H1 (cell line): ENCODE measurements around the gene NUP210. TPM values are rescaled to one million over a fixed set of nuclear protein-coding genes. Genes with fewer than 3 reads are reported as not detected.

Experiments used
- CTCF ChIA-PET: fragments of 300-600 bp; sonication (Branson Sonifier 250); formaldehyde crosslinking; loops from one replicate; lab custom pipeline; 2021; ENCODE audit not compliant: partially characterized antibody; lab: Charles Lee
- POLR2A ChIA-PET: fragments of 300-600 bp; sonication (Branson Sonifier 250); formaldehyde crosslinking; loops from one replicate; lab custom pipeline; 2021; ENCODE audit warnings: inconsistent platforms; ENCODE audit not compliant: partially characterized antibody; lab: Charles Lee
- DNase-seq, 2 experiments: peaks; one replicate each; pipeline versions ENCODE4 v3.0.0 to v3.0.0-alpha.2; 2010 to 2022; ENCODE audit warnings: low spot score in 2 of 2, low read depth in 1 of 2, mixed read lengths in 1 of 2
- FAIRE-seq: peaks from 2 replicates; lab custom pipeline; 2011; peaks lifted over from hg19 to GRCh38; lab: Jason Lieb, UNC
- H2AFZ ChIP-seq: 2 replicates; pipeline ENCODE4 v1.8.1; 2012; ENCODE audit warnings: low read length, inconsistent platforms
- H2AK5ac ChIP-seq: 2 replicates; pipeline ENCODE4 v1.6.1; 2013; ENCODE audit warnings: low read depth, low read length
- H2BK120ac ChIP-seq: replicated peaks from 2 replicates; pipeline ENCODE3; 2013; ENCODE audit warnings: low read depth, low read length, inconsistent platforms
- H2BK12ac ChIP-seq: 2 replicates; pipeline ENCODE4 v1.6.1; 2013; ENCODE audit warnings: low read depth, low read length
- H2BK15ac ChIP-seq: 2 replicates; pipeline ENCODE4 v1.6.1; 2013; ENCODE audit warnings: low read length
- H2BK20ac ChIP-seq: 2 replicates; pipeline ENCODE4 v1.6.1; 2013; ENCODE audit warnings: low read length
- H2BK5ac ChIP-seq: 2 replicates; pipeline ENCODE4 v1.6.1; 2013; ENCODE audit warnings: low read depth, low read length
- H3K14ac ChIP-seq: 2 replicates; pipeline ENCODE4 v1.6.1; 2013; ENCODE audit warnings: inconsistent platforms; ENCODE audit not compliant: insufficient read length
- H3K18ac ChIP-seq: 2 replicates; pipeline ENCODE4 v1.6.1; 2013; ENCODE audit warnings: low read length; ENCODE audit errors: extremely low read depth
- H3K23ac ChIP-seq: 2 replicates; pipeline ENCODE4 v1.6.1; 2013; ENCODE audit warnings: inconsistent platforms; ENCODE audit not compliant: insufficient read length
- H3K23me2 ChIP-seq: 2 replicates; pipeline ENCODE4 v1.6.1; 2013; ENCODE audit warnings: low read depth, low read length
- H3K27ac ChIP-seq: 2 replicates; pipeline ENCODE4 v1.6.1; 2011; ENCODE audit warnings: low read depth, low read length, inconsistent platforms
- H3K27me3 ChIP-seq, 4 experiments: replicated peaks in 1 of 4; 1 replicate in 1 of 4; 2 replicates in 3 of 4; pipeline versions ENCODE4 v1.6.1 to v1.8.1; 2011 to 2013; ENCODE audit warnings: low read length in 3 of 4, mild to moderate bottlenecking in 3 of 4, inconsistent platforms in 2 of 4, mixed read lengths in 2 of 4, moderate library complexity in 1 of 4; ENCODE audit not compliant: control insufficient read depth in 3 of 4, insufficient read depth in 3 of 4; ENCODE audit errors: extremely low read depth in 1 of 4
- H3K36me3 ChIP-seq, 4 experiments: 2 replicates each; pipeline versions ENCODE4 v1.6.1 to v1.8.1; 2011 to 2013; ENCODE audit warnings: mild to moderate bottlenecking in 4 of 4, low read length in 3 of 4, moderate library complexity in 2 of 4, control low read depth in 1 of 4, inconsistent platforms in 1 of 4; ENCODE audit not compliant: insufficient read depth in 4 of 4, control insufficient read depth in 2 of 4
- H3K4ac ChIP-seq: replicated peaks from 2 replicates; pipeline ENCODE3; 2013; ENCODE audit warnings: low read length, low read depth, mixed read lengths, inconsistent platforms; ENCODE audit not compliant: insufficient read length
- H3K4me1 ChIP-seq, 4 experiments: replicated peaks in 1 of 4; 1 replicate in 1 of 4; 2 replicates in 3 of 4; pipeline versions ENCODE4 v1.6.1 to v1.8.1; 2011 to 2013; ENCODE audit warnings: low read length in 3 of 4, inconsistent platforms in 2 of 4, mixed read lengths in 1 of 4; ENCODE audit not compliant: insufficient read depth in 4 of 4, control insufficient read depth in 3 of 4
- H3K4me2 ChIP-seq, 2 experiments: 2 replicates each; pipeline versions ENCODE4 v1.6.1 to v1.8.1; 2011 to 2013; ENCODE audit warnings: low read depth in 2 of 2, low read length in 2 of 2, control low read depth in 1 of 2, inconsistent platforms in 1 of 2, mild to moderate bottlenecking in 1 of 2; ENCODE audit not compliant: insufficient read depth in 1 of 2
- H3K4me3 ChIP-seq, 4 experiments: fragments of 200-600, 300-600 bp in 1 of 4; sonication (generic), shearing (Covaris generic), sonication (Bioruptor Twin) in 1 of 4; 2 replicates each; pipeline versions ENCODE4 v1.5.1 to v1.8.1; 2011 to 2016; ENCODE audit warnings: low read length in 4 of 4, low read depth in 3 of 4, control low read depth in 2 of 4, inconsistent platforms in 2 of 4, mild to moderate bottlenecking in 2 of 4, mixed read lengths in 1 of 4, moderate library complexity in 1 of 4; ENCODE audit not compliant: insufficient read depth in 2 of 4; ENCODE audit errors: extremely low read depth in 1 of 4
- H3K56ac ChIP-seq: replicated peaks from 2 replicates; pipeline ENCODE3; 2013; ENCODE audit warnings: low read depth, mild to moderate bottlenecking, mixed read lengths, low read length, inconsistent platforms; ENCODE audit not compliant: insufficient read length
- H3K79me1 ChIP-seq: 2 replicates; pipeline ENCODE4 v1.6.1; 2013; ENCODE audit warnings: low read depth, low read length, control low read depth
- H3K79me2 ChIP-seq, 2 experiments: 2 replicates each; pipeline versions ENCODE4 v1.6.1 to v1.8.1; 2012 to 2013; ENCODE audit warnings: low read length in 2 of 2, mild to moderate bottlenecking in 2 of 2, inconsistent platforms in 1 of 2; ENCODE audit not compliant: insufficient read depth in 2 of 2, control insufficient read depth in 1 of 2
- H3K9ac ChIP-seq, 4 experiments: replicated peaks in 1 of 4; 1 replicate in 1 of 4; 2 replicates in 3 of 4; pipeline versions ENCODE4 v1.6.1 to v1.8.1; 2011 to 2013; ENCODE audit warnings: low read depth in 3 of 4, low read length in 3 of 4, control low read depth in 2 of 4, mild to moderate bottlenecking in 2 of 4, moderate library complexity in 2 of 4, inconsistent platforms in 1 of 4; ENCODE audit errors: extremely low read depth in 1 of 4
- H3K9me3 ChIP-seq, 2 experiments: 2 replicates each; pipeline versions ENCODE4 v1.6.1 to v1.8.1; 2012 to 2013; ENCODE audit warnings: mild to moderate bottlenecking in 2 of 2, moderate library complexity in 2 of 2, control low read depth in 1 of 2, inconsistent platforms in 1 of 2, low read depth in 1 of 2, low read length in 1 of 2, mixed read lengths in 1 of 2; ENCODE audit not compliant: insufficient read depth in 2 of 2
- H4K20me1 ChIP-seq, 2 experiments: replicated peaks in 1 of 2; 2 replicates each; pipeline versions ENCODE3 to v1.8.1; 2011 to 2013; ENCODE audit warnings: inconsistent platforms in 2 of 2, low read length in 2 of 2, mild to moderate bottlenecking in 1 of 2; ENCODE audit not compliant: insufficient read depth in 2 of 2, control insufficient read depth in 1 of 2
- H4K5ac ChIP-seq: 2 replicates; pipeline ENCODE4 v1.6.1; 2013; ENCODE audit warnings: low read length, low read depth, mixed read lengths, inconsistent platforms; ENCODE audit not compliant: insufficient read length
- H4K8ac ChIP-seq: 2 replicates; pipeline ENCODE4 v1.8.0; 2013; ENCODE audit warnings: mild to moderate bottlenecking, moderate library complexity, low read length, inconsistent platforms; ENCODE audit not compliant: insufficient read depth; ENCODE audit errors: extremely low read depth
- H4K91ac ChIP-seq: replicated peaks from 2 replicates; pipeline ENCODE3; 2013; ENCODE audit warnings: low read length, mixed read lengths, inconsistent platforms; ENCODE audit not compliant: insufficient read length
- HDAC6 ChIP-seq: IDR thresholded peaks from one replicate; pipeline ENCODE4 v1.7.1; 2012; ENCODE audit warnings: low read depth, mild to moderate bottlenecking, inconsistent platforms, low read length, moderate library complexity
- WGBS, 2 experiments: shearing (Covaris generic) in 1 of 2; methylation state at CpG; one replicate each; pipeline versions ENCODE4 v1.1.6 to v1.1.7; 2013 to 2015; ENCODE audit warnings: low lambda C conversion rate in 2 of 2, mixed read lengths in 2 of 2, inconsistent platforms in 1 of 2, low coverage in 1 of 2, missing lambda C conversion rate in 1 of 2; ENCODE audit not compliant: insufficient replicate concordance in 2 of 2, insufficient coverage in 1 of 2, insufficient read length in 1 of 2; ENCODE audit errors: extremely low coverage in 1 of 2, missing lambda C conversion rate in 1 of 2; 5-methylcytosine and 5-hydroxymethylcytosine counted together
- polyA plus RNA-seq, 7 experiments: library from polyadenylated mRNA; depleted of rRNA in 3 of 7; stranded (reverse) in 5 of 7; unstranded in 2 of 7; fragments of >200 nt in 5 of 7; fragments of 200-250 nt in 2 of 7; gene quantifications; 1 replicate in 5 of 7; 2 replicates in 1 of 7; 4 replicates in 1 of 7; pipeline versions ENCODE4 v1.2.1 to v1.2.3, GENCODE V29; 2011 to 2013; ENCODE audit warnings: missing spikeins in 2 of 7, mixed read lengths in 2 of 7
- total RNA-seq: library from RNA; stranded (reverse); fragmentation: NEBNext Ultra II Directional; extraction: Animal tissue kit (Norgen Biotek cat#: 25700); gene quantifications from 2 replicates; pipeline ENCODE4 v1.2.1, GENCODE V29; 2021

The NUP210 gene
- total and polyA plus RNA-seq, 2 of the 8 experiments (the other 6 are each of a cell fraction or from before 2014, with no cell fraction given), result 51.0 to 53.7 TPM

- no peak overlapping the region for H3K56ac ChIP-seq
- H3K27ac ChIP-seq, result no peak overlapping the region
- no peak overlapping the region for H3K23ac ChIP-seq
- no peaks in the 10 kb centered on the region; the same call in 1 of the 2 replicates for H3K79me1 ChIP-seq
- H3K9me3 ChIP-seq, result no peaks in the 10 kb centered on the region
- DNase-seq (no peak), FAIRE-seq (no peak)
- no peak overlapping the region for H2BK20ac ChIP-seq
- peak overlapping the region; percentile 35; the same call in 1 of the 2 replicates for H4K8ac ChIP-seq
- peaks cover 2 to 7% of the 10 kb centered on the region in 2 experiments for H4K20me1 ChIP-seq
- H3K27me3 ChIP-seq, result no peaks in the 10 kb centered on the region
- peaks cover 5% of the 10 kb centered on the region for H3K23me2 ChIP-seq
- no peak overlapping the region for H4K91ac ChIP-seq
- ChIA-PET CTCF (interaction anchor here (0.6 to 1.8 kb wide), 2 partner anchors 98 to 280 kb away, joined by 3 to 4 read pairs; no protein-coding TSS in a partner anchor), POLR2A (interaction anchor here (1.0 to 2.1 kb wide), 3 partner anchors 11 to 48 kb away, joined by 4 to 6 read pairs (median 4); partner anchors contain the start of gene NUP210)
- 0 out of 7 replicates have a peak, but pooled peaks cover 0 to 3% (median 0%) of the 10 kb centered on the region in 4 experiments for H3K4me1 ChIP-seq
- no peak overlapping the region for H3K4me3 ChIP-seq
- no peak overlapping the region for H3K4me2 ChIP-seq
- no peak overlapping the region for H3K4ac ChIP-seq
- no peak overlapping the region for H3K9ac ChIP-seq
- no peak overlapping the region for H2BK15ac ChIP-seq
- no peak overlapping the region for H3K18ac ChIP-seq
- TF ChIP-seq HDAC6, result no peak
- no peaks in the 10 kb centered on the region for H3K79me2 ChIP-seq
- H4K5ac ChIP-seq, result no peak overlapping the region
- H3K36me3 ChIP-seq, result peaks cover 3 to 49% (median 12%) of the 10 kb centered on the region in 4 experiments; a peak in 7 of 8 replicates
- peak overlapping the region; percentile 16; the same call in 1 of the 2 replicates for H2BK5ac ChIP-seq
- H2AK5ac ChIP-seq, result no peak overlapping the region
- no peak overlapping the region for H2BK120ac ChIP-seq
- no peak overlapping the region for H2BK12ac ChIP-seq
- no peak overlapping the region for H3K14ac ChIP-seq
- 91% methylated on average over 4 of the region's 4 CpGs; no CpG with 5 or more reads in 1 of the 2 experiments for WGBS, 2 experiments
- no peak overlapping the region for H2AFZ ChIP-seq
Measured at GRCh38 chr3:13372126-13372525, 48.0 kb downstream of the NUP210 start.
